OCI-LY1 (cell line): ENCODE measurements around the gene TCF4.

Source experiments
- H2AFZ ChIP-seq: fragments of 200-600 bp; sonication (generic), shearing (Covaris generic); 2 replicates; pipeline ENCODE4 v1.6.0; 2014; ENCODE audit warnings: antibody characterized with exemption, mild to moderate bottlenecking, low read length
- H3F3A ChIP-seq: fragments of 200-600 bp; sonication (generic), shearing (Covaris generic); 2 replicates; pipeline ENCODE4 v1.6.0; 2014; ENCODE audit warnings: mild to moderate bottlenecking, antibody characterized with exemption, low read length, moderate library complexity; ENCODE audit not compliant: insufficient read depth
- H3K27ac ChIP-seq: fragments of 200-600 bp; sonication (generic); 2 replicates; pipeline ENCODE4 v1.5.1; 2014; ENCODE audit warnings: low read length, mixed run types, mild to moderate bottlenecking, low read depth; ENCODE audit not compliant: poor library complexity, severe bottlenecking
- H3K27me3 ChIP-seq: fragments of 200-600 bp; sonication (generic); 2 replicates; pipeline ENCODE4 v1.6.0; 2014; ENCODE audit warnings: antibody characterized with exemption, mild to moderate bottlenecking, low read length, moderate library complexity; ENCODE audit not compliant: insufficient read depth
- H3K36me3 ChIP-seq: fragments of 200-600 bp; sonication (generic); 2 replicates; pipeline ENCODE4 v1.6.1; 2014; ENCODE audit warnings: mild to moderate bottlenecking, antibody characterized with exemption, low read length, moderate library complexity, mixed read lengths; ENCODE audit not compliant: insufficient read depth
- H3K4me1 ChIP-seq: fragments of 200-600 bp; sonication (generic); 2 replicates; pipeline ENCODE4 v1.5.1; 2014; ENCODE audit warnings: mild to moderate bottlenecking, low read length, moderate library complexity; ENCODE audit not compliant: insufficient read depth, severe bottlenecking
- H3K4me2 ChIP-seq: fragments of 200-600 bp; sonication (generic), shearing (Covaris generic); 2 replicates; pipeline ENCODE4 v1.6.1; 2014; ENCODE audit warnings: low read length
- H3K4me3 ChIP-seq: fragments of 200-600 bp; sonication (generic); 2 replicates; pipeline ENCODE4 v1.5.1; 2014; ENCODE audit warnings: low read length, low read depth, mild to moderate bottlenecking, mixed read lengths; ENCODE audit not compliant: poor library complexity, severe bottlenecking
- H3K79me2 ChIP-seq: fragments of 200-600 bp; shearing (Covaris generic); 2 replicates; pipeline ENCODE4 v1.6.1; 2016; ENCODE audit warnings: mixed run types, low read length, mixed read lengths; ENCODE audit not compliant: insufficient read depth
- H3K9ac ChIP-seq: fragments of 200-600 bp; sonication (generic), shearing (Covaris generic); 2 replicates; pipeline ENCODE4 v1.6.1; 2014; ENCODE audit warnings: mild to moderate bottlenecking, low read length, mixed read lengths
- H3K9me2 ChIP-seq: fragments of 200-600 bp; sonication (generic), shearing (Covaris generic); 2 replicates; pipeline ENCODE4 v1.6.1; 2014; ENCODE audit warnings: low read depth, mild to moderate bottlenecking, low read length, mixed read lengths
- H3K9me3 ChIP-seq: fragments of 200-600 bp; shearing (Covaris generic); 2 replicates; pipeline ENCODE4 v1.6.1; 2014; ENCODE audit warnings: low read length, mixed read lengths
- H4K20me1 ChIP-seq: fragments of 200-600 bp; sonication (generic), shearing (Covaris generic); 2 replicates; pipeline ENCODE4 v1.6.0; 2016; ENCODE audit warnings: mild to moderate bottlenecking, low read length; ENCODE audit not compliant: insufficient read depth
- EZH2 ChIP-seq: fragments of 200-600 bp; sonication (generic), shearing (Covaris generic); IDR thresholded peaks from 2 replicates; pipeline ENCODE4 v1.8.0; 2017; ENCODE audit warnings: borderline replicate concordance, mixed run types, mild to moderate bottlenecking, antibody characterized with exemption, low read length, moderate library complexity, mixed read lengths
- TF ChIP-seq, protein P1 (sequence below): fragments of 200-600 bp; sonication (generic), shearing (Covaris generic); IDR thresholded peaks from 2 replicates; pipeline ENCODE4 v1.5.1; 2017; ENCODE audit warnings: mild to moderate bottlenecking, antibody characterized with exemption, low read length, moderate library complexity, mixed read lengths

The TCF4 gene

GRCh38 chr18:55396267-55396905, 191.6 kb downstream of the TCF4 start:
- Histone ChIP-seq H3K79me2 (peaks cover 56% of the 10 kb centered on the region), H3K9me2 (no peaks in the 10 kb centered on the region), H4K20me1 (no peaks in the 10 kb centered on the region), H3K4me3 (no peak overlapping the region), H3K4me2 (no peak overlapping the region), H3F3A (no peaks in the 10 kb centered on the region), H2AFZ (no peak overlapping the region), H3K9ac (no peak overlapping the region), H3K36me3 (peaks cover 41% of the 10 kb centered on the region), H3K27me3 (no peaks in the 10 kb centered on the region), H3K9me3 (no peaks in the 10 kb centered on the region), H3K27ac (no peak overlapping the region), H3K4me1 (peaks cover 2% of the 10 kb centered on the region)
- TF ChIP-seq, protein P1, sequence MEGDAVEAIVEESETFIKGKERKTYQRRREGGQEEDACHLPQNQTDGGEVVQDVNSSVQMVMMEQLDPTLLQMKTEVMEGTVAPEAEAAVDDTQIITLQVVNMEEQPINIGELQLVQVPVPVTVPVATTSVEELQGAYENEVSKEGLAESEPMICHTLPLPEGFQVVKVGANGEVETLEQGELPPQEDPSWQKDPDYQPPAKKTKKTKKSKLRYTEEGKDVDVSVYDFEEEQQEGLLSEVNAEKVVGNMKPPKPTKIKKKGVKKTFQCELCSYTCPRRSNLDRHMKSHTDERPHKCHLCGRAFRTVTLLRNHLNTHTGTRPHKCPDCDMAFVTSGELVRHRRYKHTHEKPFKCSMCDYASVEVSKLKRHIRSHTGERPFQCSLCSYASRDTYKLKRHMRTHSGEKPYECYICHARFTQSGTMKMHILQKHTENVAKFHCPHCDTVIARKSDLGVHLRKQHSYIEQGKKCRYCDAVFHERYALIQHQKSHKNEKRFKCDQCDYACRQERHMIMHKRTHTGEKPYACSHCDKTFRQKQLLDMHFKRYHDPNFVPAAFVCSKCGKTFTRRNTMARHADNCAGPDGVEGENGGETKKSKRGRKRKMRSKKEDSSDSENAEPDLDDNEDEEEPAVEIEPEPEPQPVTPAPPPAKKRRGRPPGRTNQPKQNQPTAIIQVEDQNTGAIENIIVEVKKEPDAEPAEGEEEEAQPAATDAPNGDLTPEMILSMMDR, result no peak
- TF ChIP-seq EZH2, result no peak

GRCh38 chr18:55395799-55396198, 192.2 kb downstream of the TCF4 start:
- no peak overlapping the region for H2AFZ ChIP-seq
- H3K4me2 ChIP-seq, result no peak overlapping the region
- H3K9ac ChIP-seq, result no peak overlapping the region
- H3K4me1 ChIP-seq, result no peaks in the 10 kb centered on the region
- H3K4me3 ChIP-seq, result no peak overlapping the region
- no peaks in the 10 kb centered on the region for H4K20me1 ChIP-seq
- no peaks in the 10 kb centered on the region for H3F3A ChIP-seq
- H3K27me3 ChIP-seq, result no peaks in the 10 kb centered on the region
- H3K9me2 ChIP-seq, result no peaks in the 10 kb centered on the region
- no peak overlapping the region for H3K27ac ChIP-seq
- peaks cover 35% of the 10 kb centered on the region for H3K36me3 ChIP-seq
- TF ChIP-seq, protein P1, result no peak
- no peak for TF ChIP-seq EZH2
- peaks cover 56% of the 10 kb centered on the region for H3K79me2 ChIP-seq
- no peaks in the 10 kb centered on the region for H3K9me3 ChIP-seq

DNA sequence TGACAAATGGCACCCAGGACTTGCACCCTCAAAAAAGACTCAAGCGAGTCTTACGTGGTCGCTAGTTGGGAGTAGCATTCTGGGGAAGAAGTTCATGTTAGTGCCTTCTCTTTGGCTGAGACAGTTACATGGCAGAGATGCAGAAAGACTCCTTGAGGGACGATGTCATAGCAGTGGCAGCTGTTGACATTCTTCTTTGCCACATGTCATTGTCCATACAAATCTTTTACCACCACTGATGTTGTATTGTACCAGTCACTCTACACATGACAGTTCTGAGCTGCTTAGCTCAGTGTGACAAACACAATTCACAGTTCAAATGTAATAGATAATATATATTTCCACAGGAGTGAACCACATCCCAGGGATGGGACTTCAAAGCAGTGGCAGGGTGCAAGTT, 197.1 kb downstream of the TCF4 start:
- Histone ChIP-seq H3K79me2 (peaks cover 32% of the 10 kb centered on the region), H3K4me3 (no peak overlapping the region), H4K20me1 (no peaks in the 10 kb centered on the region), H3K9me2 (no peaks in the 10 kb centered on the region), H3K9me3 (no peaks in the 10 kb centered on the region), H2AFZ (no peak overlapping the region), H3K4me2 (no peak overlapping the region), H3K4me1 (peaks cover 27% of the 10 kb centered on the region), H3K27me3 (no peaks in the 10 kb centered on the region), H3K27ac (no peak overlapping the region), H3F3A (no peaks in the 10 kb centered on the region), H3K9ac (no peak overlapping the region), H3K36me3 (peaks cover 34% of the 10 kb centered on the region; the same call in 1 of the 2 replicates)
- TF ChIP-seq EZH2, result no peak
- TF ChIP-seq, protein P1, result no peak
